Left ventricle myocardium inferior (tissue), 1 donor: ENCODE results near the gene BMP5. TPM values are rescaled to one million over a fixed set of nuclear protein-coding genes. Genes with fewer than 3 reads are reported as not detected.

ENCODE experiments used
- DNase-seq: peaks from one replicate; pipeline ENCODE4 v3.0.0-alpha.2; 2020
- H3K27ac ChIP-seq: fragments of 200-600 bp; replicated peaks from 2 replicates; pipeline ENCODE4 v1.8.0; 2021
- H3K27me3 ChIP-seq: fragments of 200-600 bp; 2 replicates; pipeline ENCODE4 v1.8.0; 2021; ENCODE audit warnings: low read depth
- H3K36me3 ChIP-seq: fragments of 200-600 bp; 2 replicates; pipeline ENCODE4 v1.8.0; 2021
- H3K4me1 ChIP-seq: fragments of 200-600 bp; 2 replicates; pipeline ENCODE4 v1.8.0; 2021
- H3K4me3 ChIP-seq: fragments of 200-600 bp; 2 replicates; pipeline ENCODE4 v1.8.0; 2021; ENCODE audit warnings: mild to moderate bottlenecking, moderate library complexity
- H3K9me3 ChIP-seq: fragments of 200-600 bp; replicated peaks from 2 replicates; pipeline ENCODE4 v1.8.0; 2021
- intact Hi-C: fragments of 100-400 bp; cut with micrococcal nuclease; formaldehyde crosslinking; loops from one replicate; pipeline ENCODE4 v1.11.0; 2022
- long read RNA-seq: library from polyadenylated mRNA; unstranded; transcript quantifications from one replicate; pipeline ENCODE4 v2.0.0, GENCODE V29; 2021
- total RNA-seq: library from RNA; stranded (reverse); fragmentation: NEBNext Ultra II Directional; extraction: Animal tissue kit (Norgen Biotek cat#: 25700); gene quantifications from one replicate; pipeline ENCODE4 v1.2.1, GENCODE V29; 2021
- TF ChIP-seq, protein P1 (sequence below): fragments of 200-600 bp; IDR thresholded peaks from 2 replicates; pipeline ENCODE4 v1.8.0; 2021; ENCODE audit warnings: antibody characterized with exemption, mild to moderate bottlenecking, borderline replicate concordance
- donor health status: DM: no; HTN: yes; CAD: no; lungs with severe emphysema.

The BMP5 gene
- 0.93 TPM for total RNA-seq
- long read RNA-seq, partial matches to known transcripts, result 0 of 1 reads
- long read RNA-seq, other reads (novel, unspliced or antisense), result 1 of 1 reads

- intact Hi-C loops, result no loop called here
- H3K36me3 ChIP-seq, result no peaks in the 10 kb centered on the region
- DNase-seq, result no peak
- peak within 1 kb of the TSS; percentile 51 for H3K4me3 ChIP-seq
- peaks cover 8% of the 10 kb centered on the region for H3K27me3 ChIP-seq
- no peaks in the 10 kb centered on the region for H3K9me3 ChIP-seq
- H3K4me1 ChIP-seq, result no peaks in the 10 kb centered on the region
- TF ChIP-seq, protein P1, sequence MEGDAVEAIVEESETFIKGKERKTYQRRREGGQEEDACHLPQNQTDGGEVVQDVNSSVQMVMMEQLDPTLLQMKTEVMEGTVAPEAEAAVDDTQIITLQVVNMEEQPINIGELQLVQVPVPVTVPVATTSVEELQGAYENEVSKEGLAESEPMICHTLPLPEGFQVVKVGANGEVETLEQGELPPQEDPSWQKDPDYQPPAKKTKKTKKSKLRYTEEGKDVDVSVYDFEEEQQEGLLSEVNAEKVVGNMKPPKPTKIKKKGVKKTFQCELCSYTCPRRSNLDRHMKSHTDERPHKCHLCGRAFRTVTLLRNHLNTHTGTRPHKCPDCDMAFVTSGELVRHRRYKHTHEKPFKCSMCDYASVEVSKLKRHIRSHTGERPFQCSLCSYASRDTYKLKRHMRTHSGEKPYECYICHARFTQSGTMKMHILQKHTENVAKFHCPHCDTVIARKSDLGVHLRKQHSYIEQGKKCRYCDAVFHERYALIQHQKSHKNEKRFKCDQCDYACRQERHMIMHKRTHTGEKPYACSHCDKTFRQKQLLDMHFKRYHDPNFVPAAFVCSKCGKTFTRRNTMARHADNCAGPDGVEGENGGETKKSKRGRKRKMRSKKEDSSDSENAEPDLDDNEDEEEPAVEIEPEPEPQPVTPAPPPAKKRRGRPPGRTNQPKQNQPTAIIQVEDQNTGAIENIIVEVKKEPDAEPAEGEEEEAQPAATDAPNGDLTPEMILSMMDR, result no peak
- H3K27ac ChIP-seq, result peak within 1 kb of the TSS; percentile 54
Observed at GRCh38 chr6:55875400-55875799, at the start of gene BMP5. TSS of gene BMP5 (minus strand) at chr6:55875590. CDS start at chr6:55874865, 725 bp downstream.

- Histone ChIP-seq H3K27me3 (no peaks in the 10 kb centered on the region), H3K27ac (no peak overlapping the region), H3K36me3 (no peaks in the 10 kb centered on the region), H3K4me1 (no peaks in the 10 kb centered on the region), H3K4me3 (no peak overlapping the region), H3K9me3 (peaks cover 8% of the 10 kb centered on the region)
- TF ChIP-seq, protein P1, result no peak
- intact Hi-C loops, result no loop called here
- no peak for DNase-seq
Observed at GRCh38 chr6:55922406-55922805, 47.0 kb upstream of the BMP5 start.

GRCh38 chr6:55919716-55920308 is 44.4 kb upstream of the BMP5 start:
- peaks cover 8% of the 10 kb centered on the region for H3K9me3 ChIP-seq
- no peaks in the 10 kb centered on the region for H3K36me3 ChIP-seq
- DNase-seq, result no peak
- H3K27ac ChIP-seq, result no peak overlapping the region
- H3K4me3 ChIP-seq, result no peak overlapping the region
- H3K27me3 ChIP-seq, result no peaks in the 10 kb centered on the region
- no peaks in the 10 kb centered on the region for H3K4me1 ChIP-seq
- intact Hi-C loops, result no loop called here
- TF ChIP-seq, protein P1, result no peak

DNA sequence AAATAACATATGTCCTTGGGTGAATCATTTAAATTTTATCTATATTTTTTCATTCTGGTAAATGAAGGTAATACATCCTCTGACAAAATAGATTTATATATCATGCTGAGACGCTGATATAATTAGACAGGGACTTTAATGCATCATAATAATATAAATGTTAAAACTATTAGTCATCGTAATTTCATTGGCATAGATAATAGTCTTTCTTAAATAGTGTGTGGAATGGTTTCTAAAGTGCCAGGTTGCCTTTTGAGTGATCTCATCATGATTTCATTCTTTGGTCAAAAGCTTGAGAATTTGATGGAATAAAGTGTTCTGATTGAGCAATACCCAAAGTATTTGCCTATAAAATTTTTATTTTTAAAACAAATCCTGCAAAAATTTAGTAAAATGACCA is 43.2 kb upstream of the BMP5 start:
- Histone ChIP-seq H3K4me3 (no peak overlapping the region), H3K4me1 (no peaks in the 10 kb centered on the region), H3K9me3 (peaks cover 4% of the 10 kb centered on the region), H3K27ac (no peak overlapping the region), H3K36me3 (no peaks in the 10 kb centered on the region), H3K27me3 (no peaks in the 10 kb centered on the region)
- DNase-seq, result no peak
- TF ChIP-seq, protein P1, result no peak
- intact Hi-C loops, result no loop called here

- H3K36me3 ChIP-seq, result no peaks in the 10 kb centered on the region
- no peaks in the 10 kb centered on the region for H3K27me3 ChIP-seq
- intact Hi-C loops, result no loop called here
- H3K4me1 ChIP-seq, result no peaks in the 10 kb centered on the region
- TF ChIP-seq, protein P1, result no peak
- no peak for DNase-seq
- H3K4me3 ChIP-seq, result peak overlapping the region; percentile 9
- peak overlapping the region; percentile 41 for H3K27ac ChIP-seq
- H3K9me3 ChIP-seq, result no peaks in the 10 kb centered on the region
Observed at GRCh38 chr6:55917751-55918415, 42.5 kb upstream of the BMP5 start.
